Choroid plexus epithelial cell (primary cell): ENCODE measurements around the gene RABGGTB.
"Not testable (repeated sequence)": the region's sequence is repeated elsewhere in the genome, so short reads cannot be mapped to it uniquely, and the experiment has no call there.

ENCODE experiments used
- DNase-seq: peaks from one replicate; pipeline ENCODE4 v3.0.0-alpha.2; 2010; ENCODE audit warnings: low read depth
- H3K4me3 ChIP-seq: 2 replicates; pipeline ENCODE4 v1.5.1; 2011; ENCODE audit warnings: low read depth, mild to moderate bottlenecking, control low read depth, low read length, moderate library complexity
- CTCF ChIP-seq: conservative IDR thresholded peaks from 2 replicates; pipeline ENCODE4 v1.5.1; 2011; ENCODE audit warnings: low read depth, mild to moderate bottlenecking, control low read depth, inconsistent platforms, low read length, moderate library complexity

The RABGGTB gene

GRCh38 chr1:75797273-75797588 lies 11.2 kb downstream of the RABGGTB start:
- TF ChIP-seq CTCF: no peak
- H3K4me3 ChIP-seq: no peak overlapping the region
- DNase-seq: no peak

- TF ChIP-seq CTCF: no peak
- DNase-seq: no peak
Observed at GRCh38 chr1:75797606-75798216, 11.7 kb downstream of the RABGGTB start.

GRCh38 chr1:75801480-75801879 lies 15.4 kb downstream of the RABGGTB start:
- not testable (repeated sequence) for DNase-seq, H3K4me3 ChIP-seq

More at GRCh38 chr1:75797606-75798216, 11.7 kb downstream of the RABGGTB start:
- H3K4me3 ChIP-seq: no peak overlapping the region

GRCh38 chr1:75808921-75809320 lies 22.9 kb downstream of the RABGGTB start:
- no peak overlapping the region for H3K4me3 ChIP-seq
- no peak for DNase-seq
- no peak for TF ChIP-seq CTCF

GRCh38 chr1:75810113-75810512 lies 24.1 kb downstream of the RABGGTB start:
- H3K4me3 ChIP-seq, DNase-seq: not testable (repeated sequence)

- DNase-seq: no peak
- no peak overlapping the region for H3K4me3 ChIP-seq
- TF ChIP-seq CTCF: no peak
Observed at GRCh38 chr1:75811211-75811981, 25.3 kb downstream of the RABGGTB start.

GRCh38 chr1:75812065-75812464 lies 26.0 kb downstream of the RABGGTB start:
- no peak for DNase-seq
- no peak overlapping the region for H3K4me3 ChIP-seq
- TF ChIP-seq CTCF: no peak

- DNase-seq, H3K4me3 ChIP-seq: not testable (repeated sequence)
Observed at GRCh38 chr1:75823596-75823995, 37.5 kb downstream of the RABGGTB start.
